HG03457 (cell line): ENCODE measurements around the gene BRSK2.
"Not testable (repeated sequence)": the region's sequence is repeated elsewhere in the genome, so short reads cannot be mapped to it uniquely, and the experiment has no call there.

Experiments used
- ATAC-seq: cut with Tn5 transposase; IDR thresholded peaks from one replicate; pipeline ENCODE4 v1.9.1; 2021; ENCODE audit warnings: moderate number of reproducible peaks; ENCODE audit not compliant: unreplicated experiment

Gene BRSK2

DNA sequence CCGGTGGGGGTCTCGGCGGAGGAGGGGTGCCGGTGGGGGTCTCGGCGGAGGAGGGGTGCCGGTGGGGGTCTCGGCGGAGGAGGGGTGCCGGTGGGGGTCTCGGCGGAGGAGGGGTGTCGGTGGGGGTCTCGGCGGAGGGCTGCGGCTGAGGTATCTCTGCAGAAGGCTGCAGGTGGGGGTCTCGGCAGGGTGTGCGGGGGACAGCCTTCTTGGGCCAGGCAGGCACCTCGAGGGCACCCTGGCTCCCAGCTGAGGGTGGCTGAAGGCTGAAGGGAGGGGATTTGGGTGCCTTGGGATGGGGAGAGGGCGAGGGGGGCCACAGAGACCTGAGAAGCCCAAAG is 45.7 kb downstream of the BRSK2 start:
- not testable (repeated sequence) for ATAC-seq

DNA sequence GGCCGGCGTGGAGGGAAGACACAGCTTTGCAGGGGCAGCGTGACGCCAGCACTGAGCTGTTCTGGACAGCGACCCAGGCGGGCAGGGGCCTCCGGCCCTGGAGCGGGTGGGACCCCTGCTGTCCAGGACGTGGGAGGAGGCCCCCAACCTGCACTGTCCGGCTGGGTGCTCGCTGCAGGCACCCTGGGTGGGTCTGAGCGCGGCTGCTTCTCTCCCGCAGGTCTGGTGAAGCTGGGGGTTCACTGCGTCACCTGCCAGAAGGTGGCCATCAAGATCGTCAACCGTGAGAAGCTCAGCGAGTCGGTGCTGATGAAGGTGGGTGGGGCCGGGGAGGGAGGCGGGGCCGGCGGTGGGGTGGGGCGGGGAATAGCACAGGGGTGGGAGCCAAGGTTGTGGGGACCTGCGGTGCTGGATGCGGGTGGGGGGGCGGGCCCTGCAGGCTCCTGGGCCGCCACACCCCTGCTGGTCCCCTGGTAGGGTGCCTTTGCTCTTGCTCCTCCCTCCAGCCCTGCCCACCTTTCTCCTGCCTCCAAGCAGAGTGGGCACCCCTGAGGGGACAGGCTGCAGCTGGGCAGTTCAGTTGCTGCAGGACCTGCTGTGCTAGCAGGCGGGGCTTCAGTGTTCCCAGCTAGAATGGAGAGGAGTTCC is 46.2 kb downstream of the BRSK2 start:
- ATAC-seq, result no peak

DNA sequence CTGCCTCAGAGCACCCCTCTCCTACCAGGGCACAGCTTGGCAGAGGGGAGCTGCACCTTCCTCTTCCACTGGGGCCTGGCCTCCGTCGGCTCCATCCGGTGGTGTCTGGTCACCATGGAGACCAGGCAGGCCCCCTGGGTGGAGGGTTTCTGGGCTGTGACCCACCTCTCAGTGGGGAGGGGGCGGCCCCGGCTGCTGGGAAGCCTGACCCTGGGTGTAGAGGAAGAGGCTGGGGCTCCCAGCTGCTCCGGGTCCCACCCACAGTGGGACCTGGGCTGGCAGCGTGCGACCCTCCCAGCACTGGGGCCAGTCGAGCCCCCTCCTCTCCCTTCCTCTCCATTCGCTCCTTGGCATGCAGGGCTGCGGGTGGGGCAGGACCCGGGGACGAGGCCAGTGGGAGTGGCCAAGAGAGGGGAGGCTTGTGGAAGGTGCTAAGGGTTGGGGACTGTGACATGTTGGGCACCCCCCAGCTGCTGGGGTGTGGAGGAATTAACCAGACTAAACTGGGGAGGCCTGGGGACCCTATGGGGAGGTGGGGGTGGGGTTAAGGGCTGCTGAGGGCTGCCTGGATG is 46.8 kb downstream of the BRSK2 start:
- no peak for ATAC-seq

DNA sequence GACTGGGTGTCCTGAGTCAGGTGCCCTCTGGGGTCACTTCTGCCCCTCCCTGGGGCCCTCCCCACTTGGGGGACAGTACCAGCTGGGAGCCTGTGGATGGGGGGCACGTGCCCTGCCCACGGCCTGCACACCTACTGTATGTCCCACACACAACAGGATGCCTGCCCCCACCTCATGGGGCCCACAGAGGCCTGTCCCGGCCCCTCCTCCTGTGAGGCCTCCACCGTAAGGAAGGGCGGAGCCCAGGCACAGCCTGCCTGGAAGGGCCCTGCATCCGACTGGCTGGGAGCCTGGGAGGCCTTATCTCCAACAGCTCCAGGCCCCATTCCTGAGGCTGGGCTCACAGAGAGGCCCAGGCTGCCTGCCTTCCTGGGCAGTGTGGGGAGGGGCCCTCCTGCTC is 47.8 kb downstream of the BRSK2 start:
- ATAC-seq, result no peak

DNA sequence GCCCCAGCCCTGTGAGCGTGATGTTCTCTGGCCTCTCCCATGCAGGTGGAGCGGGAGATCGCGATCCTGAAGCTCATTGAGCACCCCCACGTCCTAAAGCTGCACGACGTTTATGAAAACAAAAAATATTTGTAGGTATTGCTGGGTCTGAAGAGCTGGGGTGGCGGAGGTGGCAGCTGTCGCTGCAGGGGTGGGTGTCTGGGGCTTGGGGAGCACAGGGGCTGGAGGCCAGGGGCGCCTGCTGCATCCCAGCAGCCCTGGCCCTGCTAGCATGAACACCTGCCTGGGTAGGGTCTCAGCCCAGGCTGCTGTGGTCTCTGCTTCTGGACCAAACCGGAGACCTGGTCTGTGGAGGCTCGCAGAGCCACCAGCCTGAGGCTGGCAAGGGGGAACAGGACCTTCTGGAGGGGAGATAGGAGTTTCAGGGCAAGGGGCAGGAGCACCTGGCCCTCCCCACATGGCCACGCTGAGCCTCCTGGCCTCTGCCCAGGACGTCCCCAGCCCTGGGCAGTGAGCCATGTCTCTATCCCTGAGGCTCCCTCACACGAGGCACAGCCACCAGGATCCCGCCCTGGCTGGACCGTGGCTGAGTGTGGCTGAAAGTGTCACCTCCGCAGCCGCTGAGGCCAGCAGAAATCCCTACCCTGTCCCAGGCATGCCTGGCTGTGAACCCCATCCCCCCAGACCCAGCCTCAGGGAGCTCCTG is 48.7 kb downstream of the BRSK2 start:
- no peak for ATAC-seq

DNA sequence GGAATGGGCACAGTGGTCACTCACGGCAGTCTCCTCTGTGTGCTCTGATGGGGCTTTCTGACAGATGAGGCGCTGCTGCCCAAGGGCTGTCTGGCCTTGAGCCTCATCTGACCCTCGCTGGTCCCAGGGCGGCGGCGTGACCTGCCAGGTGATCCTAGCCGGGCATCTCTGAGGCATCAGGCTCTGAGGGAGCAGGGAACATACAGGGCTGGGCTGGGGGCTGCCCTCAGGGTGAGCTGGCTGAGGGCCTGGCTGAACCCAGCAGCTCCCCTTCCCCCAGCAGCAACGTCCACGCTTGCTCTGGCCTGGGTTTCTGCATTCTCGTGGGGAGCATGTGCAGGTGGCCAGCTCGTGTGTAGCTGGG is 49.2 kb downstream of the BRSK2 start:
- no peak for ATAC-seq

DNA sequence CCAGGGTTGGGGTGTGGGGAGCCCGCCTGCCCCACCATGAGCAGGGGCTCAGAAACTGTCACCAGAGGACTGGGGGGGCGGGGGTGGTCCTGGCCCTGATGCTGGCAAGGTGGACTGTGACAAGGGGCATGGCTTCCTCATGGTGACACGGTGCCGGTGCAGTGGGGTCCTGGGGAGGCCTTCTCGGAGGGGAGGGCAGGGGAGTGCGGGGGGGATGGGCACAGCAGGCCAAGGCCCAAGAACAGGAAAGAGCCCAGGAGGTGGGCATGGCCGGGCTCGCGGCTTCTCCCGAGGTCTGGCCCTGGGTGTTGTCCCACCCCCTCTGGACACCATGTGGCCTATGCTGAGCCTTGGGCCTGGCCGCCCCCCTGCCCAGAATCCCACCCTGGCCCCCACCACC is 49.6 kb downstream of the BRSK2 start:
- ATAC-seq, result no peak

DNA sequence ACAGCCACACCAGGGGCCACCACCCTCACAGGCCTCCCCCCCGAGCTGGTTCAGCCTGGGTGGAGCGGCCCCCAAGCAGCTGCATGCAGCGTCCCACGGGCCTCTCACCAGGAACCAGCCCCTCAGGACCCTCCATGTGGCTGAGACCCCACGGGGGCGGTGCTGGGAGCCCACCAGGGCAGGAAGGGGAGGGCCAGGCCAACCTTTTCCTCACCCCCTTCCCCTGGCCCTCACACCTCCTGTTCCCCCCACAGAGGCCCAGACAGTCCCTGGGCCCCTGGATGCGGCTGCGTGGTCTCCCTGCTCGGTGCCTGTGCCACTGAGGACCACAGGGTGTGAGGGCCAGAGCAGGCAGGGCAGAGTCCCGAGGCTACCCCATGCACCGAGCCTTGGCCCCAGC is 50.3 kb downstream of the BRSK2 start:
- ATAC-seq, result no peak

DNA sequence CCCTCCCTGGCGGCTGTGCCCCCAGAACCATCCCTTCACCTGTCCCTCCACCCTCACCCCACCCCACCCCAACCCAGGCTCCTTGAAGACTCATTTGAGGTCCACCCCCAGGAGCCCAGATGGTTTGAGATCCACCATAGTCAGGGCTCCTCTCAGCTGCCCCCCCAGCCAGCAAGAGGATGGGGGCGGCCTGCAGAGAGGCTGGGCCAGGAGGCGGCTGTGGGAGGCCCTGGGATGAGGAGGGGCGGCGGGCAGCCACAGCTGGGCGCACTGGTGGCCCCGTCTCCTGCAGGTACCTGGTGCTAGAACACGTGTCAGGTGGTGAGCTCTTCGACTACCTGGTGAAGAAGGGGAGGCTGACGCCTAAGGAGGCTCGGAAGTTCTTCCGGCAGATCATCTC is 50.8 kb downstream of the BRSK2 start:
- ATAC-seq, result no peak

DNA sequence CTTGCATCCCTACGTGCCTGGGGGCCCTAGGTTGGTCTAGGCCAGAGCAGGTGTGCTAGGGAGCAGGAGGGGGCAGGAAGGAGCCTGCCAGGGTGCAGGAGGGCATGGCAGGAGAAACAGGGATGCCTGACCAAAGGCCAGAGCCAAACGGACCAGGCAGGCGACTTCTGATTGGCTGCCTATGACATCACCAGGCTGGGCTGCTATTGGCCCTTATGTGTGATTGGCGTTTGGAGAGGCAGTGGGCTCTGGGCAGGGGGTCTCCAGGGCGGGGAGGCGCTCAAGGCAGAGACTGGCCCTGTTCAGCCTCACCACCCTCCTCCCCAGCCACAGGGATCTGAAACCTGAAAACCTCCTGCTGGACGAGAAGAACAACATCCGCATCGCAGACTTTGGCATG is 52.4 kb downstream of the BRSK2 start:
- no peak for ATAC-seq

DNA sequence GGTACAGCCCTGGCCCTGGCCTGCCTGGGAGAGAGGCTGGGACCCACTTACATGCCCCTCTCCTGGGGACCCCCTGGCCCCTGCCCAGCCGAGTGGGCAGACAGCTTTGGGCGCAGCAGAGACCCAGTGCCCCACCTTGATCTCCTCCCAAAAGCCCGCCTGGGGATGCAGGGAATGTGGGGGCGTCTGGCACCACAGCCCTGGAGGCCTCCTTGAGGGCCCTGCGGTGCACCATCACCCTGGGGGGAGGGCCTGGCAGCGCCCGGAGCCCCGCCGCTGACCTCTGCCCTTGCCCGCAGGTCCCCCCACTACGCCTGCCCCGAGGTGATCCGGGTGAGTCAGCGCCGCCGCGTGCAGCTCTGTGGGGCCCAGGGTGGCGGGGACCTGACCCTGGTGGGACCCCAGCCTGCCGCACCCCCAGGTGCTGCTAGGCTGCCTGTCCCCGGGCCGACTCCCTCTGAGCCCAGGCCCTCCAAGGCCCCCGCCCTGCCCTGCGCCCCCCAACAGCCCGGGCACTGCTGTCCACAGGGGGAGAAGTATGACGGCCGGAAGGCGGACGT is 53.2 kb downstream of the BRSK2 start:
- no peak for ATAC-seq

DNA sequence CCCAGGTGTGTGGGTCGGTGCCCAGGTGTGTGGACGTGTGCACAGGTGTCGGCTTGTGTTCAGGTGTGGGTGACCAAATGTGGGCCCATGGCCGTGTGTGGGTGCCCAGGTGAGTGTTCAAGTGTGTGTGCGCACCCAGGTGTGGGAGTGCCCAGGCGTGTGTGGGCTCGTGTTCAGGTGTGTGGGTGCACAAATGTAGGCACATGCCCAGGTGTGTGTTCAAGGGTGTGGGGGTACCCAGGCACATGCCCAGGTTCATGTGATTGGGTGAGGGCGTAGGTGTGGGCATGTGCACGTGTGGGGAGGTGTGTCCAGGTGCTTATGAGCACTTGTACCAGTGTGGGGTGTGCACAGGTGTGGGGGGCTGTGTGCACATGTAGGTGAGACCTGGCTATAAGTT is 54.0 kb downstream of the BRSK2 start:
- ATAC-seq, result no peak

DNA sequence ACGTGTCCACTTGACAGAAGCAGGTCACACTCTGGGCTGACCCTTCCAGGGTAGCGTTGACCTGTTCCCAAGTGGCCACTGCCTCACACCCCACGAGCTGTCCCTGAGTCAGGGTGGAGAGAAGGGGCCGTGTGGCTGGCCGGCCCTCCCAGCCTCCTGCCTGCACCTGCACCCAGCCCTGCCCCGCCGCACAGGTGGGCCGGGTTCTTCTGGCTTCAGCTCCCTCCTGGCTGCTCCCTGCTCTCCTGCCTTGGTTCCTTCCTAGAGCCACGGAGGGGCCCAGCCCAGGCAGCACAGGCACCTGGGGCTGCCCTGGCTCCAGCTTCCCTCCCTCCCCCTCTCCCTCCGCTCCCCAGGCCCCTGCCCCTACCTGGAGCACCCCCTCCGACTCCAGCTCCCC is 54.6 kb downstream of the BRSK2 start:
- ATAC-seq, result no peak

DNA sequence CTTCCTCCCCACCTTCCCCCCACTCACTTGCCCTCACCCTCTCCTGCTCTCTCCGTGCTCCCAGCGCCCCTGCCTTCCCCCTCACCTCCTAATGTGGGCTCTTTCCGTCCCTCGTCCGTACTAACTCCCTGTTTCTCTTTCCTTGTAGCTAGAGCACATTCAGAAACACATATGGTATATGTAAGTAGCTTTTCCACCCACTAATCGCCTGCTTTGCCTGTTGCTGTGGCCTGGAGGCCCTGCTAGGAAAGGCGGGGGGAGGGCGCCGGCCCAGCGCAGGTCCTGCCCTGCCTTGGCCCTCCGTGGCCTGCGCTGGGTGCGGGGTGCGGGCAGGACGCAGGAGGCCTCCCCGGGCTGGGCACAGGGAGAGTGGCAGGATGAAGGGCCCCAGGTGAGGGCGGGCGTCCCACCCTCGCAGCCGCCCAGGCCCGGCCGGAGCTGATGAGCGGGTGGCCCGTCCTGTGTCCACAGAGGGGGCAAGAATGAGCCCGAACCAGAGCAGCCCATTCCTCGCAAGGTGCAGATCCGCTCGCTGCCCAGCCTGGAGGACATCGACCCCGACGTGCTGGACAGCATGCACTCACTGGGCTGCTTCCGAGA is 55.2 kb downstream of the BRSK2 start:
- no peak for ATAC-seq

DNA sequence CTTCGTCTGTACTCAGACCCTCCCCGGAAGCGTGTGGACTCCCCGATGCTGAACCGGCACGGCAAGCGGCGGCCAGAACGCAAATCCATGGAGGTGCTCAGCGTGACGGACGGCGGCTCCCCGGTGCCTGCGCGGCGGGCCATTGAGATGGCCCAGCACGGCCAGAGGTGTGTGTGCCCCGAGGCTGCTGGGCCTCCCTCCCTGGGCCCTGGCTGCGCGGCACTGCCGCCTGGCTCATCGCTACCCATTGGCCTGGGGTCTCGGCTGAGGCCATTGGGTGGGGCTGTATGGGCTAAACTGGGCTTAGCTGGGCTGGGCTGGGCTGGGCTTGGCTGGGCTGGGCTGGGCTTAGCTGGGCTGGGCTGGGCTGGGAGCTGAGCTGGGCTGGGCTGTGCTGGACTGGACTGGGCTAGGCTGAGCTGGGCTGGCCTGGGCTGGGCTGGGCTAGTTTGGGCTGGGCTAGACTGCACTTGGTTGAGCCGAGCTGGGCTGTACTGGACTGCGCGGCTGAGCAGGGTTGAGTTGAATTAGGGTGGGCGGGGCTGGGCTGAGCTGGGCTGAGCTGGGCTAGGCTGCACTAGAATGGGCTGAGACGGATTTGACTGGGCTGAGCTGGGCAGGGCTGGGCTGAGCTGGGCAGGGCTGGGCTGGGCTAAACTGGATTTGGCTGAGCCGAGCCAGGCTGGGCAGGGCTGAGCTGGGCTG is 56.2 kb downstream of the BRSK2 start:
- ATAC-seq, result no peak

DNA sequence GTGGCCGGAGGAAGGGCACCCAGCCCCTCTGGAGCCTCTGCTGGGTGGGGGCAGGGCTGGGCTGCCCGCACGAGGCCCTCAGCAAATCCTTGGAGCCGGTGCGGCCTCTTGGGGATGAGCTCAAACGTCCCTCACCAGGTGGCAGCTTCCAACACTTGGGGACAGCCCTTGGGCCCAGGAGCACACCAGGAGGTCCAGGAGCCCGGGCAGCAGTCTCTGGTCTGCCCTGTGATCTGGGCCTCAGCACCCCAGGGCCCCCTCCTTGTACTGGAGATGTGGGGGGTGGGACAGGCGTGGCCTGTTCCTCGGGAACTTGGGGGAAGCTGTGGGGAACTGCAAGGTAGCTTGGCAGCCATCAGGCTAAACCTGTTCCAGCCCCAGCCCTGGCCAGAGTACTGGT is 56.9 kb downstream of the BRSK2 start:
- ATAC-seq, result no peak

DNA sequence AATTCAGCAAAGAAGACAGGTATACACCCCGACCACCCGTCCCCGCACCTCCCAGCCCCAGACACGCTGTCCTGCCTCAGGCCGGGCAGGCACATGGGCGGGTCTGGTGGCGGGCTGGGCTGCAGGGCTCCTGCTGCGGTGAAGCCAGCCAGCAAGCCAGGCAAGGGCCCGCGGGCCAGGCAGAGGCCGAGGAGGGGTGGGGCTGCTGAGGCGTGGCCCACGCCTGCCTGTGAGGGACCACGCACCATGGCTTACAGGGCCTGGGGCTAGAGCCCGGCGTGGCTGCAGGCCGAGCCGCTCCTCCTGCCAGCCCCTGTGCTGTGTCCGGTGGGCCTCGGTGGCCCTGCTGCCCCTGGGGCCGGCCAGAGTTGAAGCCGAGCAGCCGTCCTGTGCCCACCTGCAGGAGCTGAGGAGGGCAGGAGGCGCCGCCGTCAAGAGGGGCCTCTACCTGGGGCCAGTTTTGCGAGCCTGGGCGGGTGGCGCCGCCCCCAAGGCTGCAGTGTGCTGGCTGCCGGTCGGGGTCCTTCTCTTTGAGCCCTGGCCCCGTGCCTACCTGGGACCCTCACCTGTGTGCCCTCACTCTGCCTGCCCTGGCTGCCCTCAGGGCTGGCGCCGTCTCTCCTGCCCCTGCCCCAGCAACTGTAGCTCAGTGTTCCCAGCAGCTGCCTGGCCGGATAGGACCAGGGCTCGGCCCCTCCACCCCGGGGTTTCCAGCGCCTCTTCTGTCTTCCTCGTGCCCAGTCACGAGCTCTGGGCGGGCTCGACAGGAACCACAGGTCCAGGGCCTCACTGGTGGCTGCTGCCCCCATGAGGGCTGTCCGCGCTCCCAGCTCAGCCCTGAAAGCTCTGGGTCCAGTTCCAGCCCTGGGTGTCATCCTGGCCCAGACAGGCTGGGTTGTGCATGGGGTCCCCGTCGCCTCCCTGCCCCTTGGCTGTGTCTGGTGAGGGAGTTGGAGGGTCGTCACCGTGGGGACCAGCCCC is 58.4 kb downstream of the BRSK2 start:
- no peak for ATAC-seq

DNA sequence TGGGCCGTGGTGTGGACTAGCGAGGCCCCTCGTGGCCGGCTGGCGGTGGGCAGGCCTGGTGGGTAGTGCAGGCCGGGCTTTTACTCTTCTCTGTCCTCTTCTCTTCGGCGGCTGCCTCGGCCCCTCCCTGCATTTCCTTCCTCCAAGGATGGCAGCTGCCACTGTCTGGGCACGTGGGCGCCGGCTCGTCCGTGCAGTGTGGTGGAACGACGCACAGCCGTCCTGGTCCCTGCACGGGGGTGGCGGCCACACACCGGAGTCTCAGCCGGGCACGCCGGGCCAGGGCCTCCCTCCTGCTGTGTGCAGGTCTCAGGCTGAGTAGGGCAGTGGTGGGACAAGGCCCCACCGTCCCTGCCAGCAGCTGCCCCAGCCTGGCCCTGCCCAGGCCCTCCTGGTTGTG is 59.1 kb downstream of the BRSK2 start:
- no peak for ATAC-seq

DNA sequence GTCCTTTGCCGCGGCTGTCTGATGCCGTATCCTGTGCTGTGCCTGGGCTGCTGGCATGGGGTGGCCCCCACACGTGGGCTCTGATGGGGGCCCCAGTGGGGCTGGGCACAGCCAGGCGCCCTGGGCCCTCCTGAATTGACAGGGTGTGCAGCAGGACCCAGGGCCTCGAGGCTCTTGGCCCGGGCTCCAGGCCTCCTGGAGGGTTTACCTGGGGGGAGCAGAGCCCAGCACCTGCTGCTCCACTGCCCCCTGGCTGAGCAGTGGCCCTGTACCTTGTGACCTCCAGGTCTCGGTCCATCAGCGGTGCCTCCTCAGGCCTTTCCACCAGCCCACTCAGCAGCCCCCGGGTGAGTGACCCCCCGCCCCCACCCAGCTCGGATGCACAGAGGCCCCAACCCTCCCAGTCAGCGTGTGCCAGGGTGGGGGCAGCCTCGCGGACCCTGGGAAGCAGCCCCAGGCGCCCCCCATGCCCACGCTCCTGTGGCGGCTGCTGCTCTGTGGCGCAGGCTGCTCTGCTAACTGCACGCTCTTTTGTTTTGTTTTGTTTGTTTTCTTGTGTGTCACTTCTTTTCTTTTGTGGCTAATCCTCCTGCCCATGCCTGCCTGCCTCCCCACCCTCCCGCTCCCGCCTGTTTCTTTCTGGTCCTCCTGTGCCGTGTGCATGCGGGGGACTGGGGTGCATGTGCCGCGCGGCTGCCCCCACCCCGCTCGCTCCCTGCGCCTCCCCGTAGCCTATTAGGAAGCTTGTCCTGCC is 59.9 kb downstream of the BRSK2 start:
- ATAC-seq, result no peak
